HG02885 (cell line): Measurements from ENCODE around the gene PIK3R5.

ENCODE experiments used
- ATAC-seq: cut with Tn5 transposase; IDR thresholded peaks from one replicate; pipeline ENCODE4 v1.9.1; 2021; ENCODE audit warnings: mild to moderate bottlenecking; ENCODE audit not compliant: unreplicated experiment, poor library complexity

PIK3R5 gene

GRCh38 chr17:8928347-8928746 lies 37.2 kb downstream of the PIK3R5 start:
- ATAC-seq = no peak

- no peak for ATAC-seq
Measured at GRCh38 chr17:8927395-8927794, 38.1 kb downstream of the PIK3R5 start.

DNA sequence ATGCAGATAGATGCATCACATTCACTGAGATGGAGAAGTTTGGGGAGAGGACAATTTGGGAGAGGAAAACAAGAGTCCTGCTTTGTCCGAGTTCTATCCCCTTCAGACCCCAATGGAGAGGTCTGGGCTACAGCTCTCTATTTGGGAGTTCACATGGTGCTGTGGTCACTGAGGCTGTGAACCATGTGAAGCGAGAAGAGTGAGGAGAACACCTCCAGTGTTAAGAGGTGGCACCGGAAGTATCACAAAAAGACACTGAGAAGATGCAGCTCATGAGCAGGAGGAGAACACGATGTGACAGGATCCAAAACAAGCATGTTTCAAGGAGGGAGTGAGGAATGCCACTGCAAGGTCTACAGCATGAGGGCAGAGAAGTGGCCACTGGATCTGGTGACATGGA lies 39.7 kb downstream of the PIK3R5 start:
- ATAC-seq = no peak

DNA sequence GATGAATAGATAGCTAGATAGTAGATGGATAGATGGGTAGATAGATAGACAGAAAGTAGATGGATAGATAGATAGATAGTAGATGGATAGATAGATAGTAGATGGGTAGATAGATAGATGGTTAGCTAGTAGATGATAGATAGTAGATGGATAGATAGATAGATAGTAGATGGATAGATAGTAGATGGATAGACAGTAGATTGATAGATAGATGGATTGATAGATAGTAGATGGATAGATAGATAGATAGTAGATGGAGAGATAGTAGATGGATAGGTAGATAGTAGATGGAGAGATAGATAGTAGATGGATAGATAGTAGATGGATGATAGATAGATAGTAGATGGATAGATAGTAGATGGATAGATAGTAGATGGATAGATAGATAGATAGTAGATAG lies 40.4 kb downstream of the PIK3R5 start:
- no peak for ATAC-seq

DNA sequence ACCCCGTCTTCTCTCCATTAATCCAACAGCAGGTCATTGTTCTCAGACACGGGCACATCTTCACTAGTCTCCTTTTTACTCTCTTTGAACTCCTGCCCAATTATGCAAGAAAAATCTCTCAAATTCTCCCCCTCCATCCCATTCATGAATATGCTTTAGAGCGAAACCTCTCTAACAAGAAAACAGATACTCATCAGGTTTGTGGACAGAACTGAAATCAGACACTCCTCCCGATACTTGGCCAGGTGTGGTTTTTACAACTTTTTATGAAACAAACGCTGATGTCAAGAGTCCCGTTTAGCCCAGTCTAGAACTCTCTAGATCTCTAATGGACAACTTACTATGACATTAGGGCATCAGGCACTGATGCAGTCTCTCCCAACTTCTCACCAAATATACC lies 40.9 kb downstream of the PIK3R5 start:
- no peak for ATAC-seq

GRCh38 chr17:8923762-8924161 lies 41.7 kb downstream of the PIK3R5 start:
- ATAC-seq = no peak

- no peak for ATAC-seq
Measured at GRCh38 chr17:8922928-8923327, 42.6 kb downstream of the PIK3R5 start.

DNA sequence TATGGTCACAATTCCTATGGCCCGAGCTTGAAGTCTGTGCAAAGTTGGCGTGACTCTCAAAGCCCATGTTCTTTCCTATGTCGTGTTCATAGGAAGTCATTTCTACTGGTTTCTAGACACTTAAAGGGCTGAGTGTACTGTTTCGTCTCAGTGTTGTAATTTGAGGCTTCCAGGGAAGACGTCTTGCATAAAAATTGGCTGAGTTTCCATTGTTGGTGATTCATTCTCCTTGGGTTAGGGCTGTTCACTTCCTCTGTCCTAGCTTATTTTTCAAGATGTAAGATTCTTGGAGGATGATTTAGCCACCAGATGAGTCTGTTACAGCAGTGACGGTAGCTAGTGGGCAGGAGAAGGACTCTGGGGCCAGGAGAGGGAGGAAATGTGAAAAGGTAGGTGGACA lies 43.1 kb downstream of the PIK3R5 start:
- ATAC-seq = no peak

DNA sequence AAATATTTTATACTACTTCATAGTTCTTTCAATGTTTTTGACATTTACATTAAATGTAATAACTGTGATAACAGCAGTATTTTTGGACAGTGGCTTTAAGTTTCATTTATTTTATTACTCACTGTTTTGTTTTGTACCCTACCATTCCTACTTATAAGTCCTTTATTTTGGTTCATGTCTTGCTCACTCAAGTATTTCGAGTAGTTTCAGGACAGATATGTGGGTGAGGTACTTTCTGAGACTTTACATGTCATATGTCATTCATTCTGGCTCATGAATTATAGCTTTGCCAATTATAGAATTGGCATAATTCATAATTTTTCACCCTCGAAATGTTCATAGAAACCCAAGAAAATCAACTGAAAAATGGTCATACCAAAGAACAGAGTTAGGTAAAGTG lies 44.4 kb downstream of the PIK3R5 start:
- no peak for ATAC-seq

- ATAC-seq = no peak
Measured at GRCh38 chr17:8918807-8919465, 46.6 kb downstream of the PIK3R5 start.

GRCh38 chr17:8916466-8916865 lies 49.0 kb downstream of the PIK3R5 start:
- no peak for ATAC-seq

DNA sequence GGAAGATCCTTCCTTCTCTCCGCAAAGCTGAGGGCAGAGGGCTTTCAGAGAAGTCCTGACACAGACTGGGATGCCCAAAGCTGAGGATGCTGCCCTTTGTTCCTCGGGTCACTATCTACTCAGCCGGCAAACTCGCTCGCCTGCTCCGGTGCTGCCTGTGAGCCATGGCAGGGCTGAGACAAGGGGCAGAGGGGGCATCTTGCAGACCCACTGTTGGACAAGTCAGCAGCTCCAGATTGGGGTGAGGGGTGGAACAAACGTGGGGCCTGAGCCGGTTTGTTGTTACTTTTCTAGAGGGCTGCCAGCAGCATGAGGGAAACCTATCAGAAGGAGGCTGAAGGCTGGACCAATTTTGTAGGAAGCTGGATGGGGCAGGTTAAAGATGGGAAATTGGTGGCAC lies 51.0 kb downstream of the PIK3R5 start:
- no peak for ATAC-seq

GRCh38 chr17:8913879-8914278 lies 51.6 kb downstream of the PIK3R5 start:
- ATAC-seq = no peak

GRCh38 chr17:8913091-8913490 lies 52.4 kb downstream of the PIK3R5 start:
- no peak for ATAC-seq

DNA sequence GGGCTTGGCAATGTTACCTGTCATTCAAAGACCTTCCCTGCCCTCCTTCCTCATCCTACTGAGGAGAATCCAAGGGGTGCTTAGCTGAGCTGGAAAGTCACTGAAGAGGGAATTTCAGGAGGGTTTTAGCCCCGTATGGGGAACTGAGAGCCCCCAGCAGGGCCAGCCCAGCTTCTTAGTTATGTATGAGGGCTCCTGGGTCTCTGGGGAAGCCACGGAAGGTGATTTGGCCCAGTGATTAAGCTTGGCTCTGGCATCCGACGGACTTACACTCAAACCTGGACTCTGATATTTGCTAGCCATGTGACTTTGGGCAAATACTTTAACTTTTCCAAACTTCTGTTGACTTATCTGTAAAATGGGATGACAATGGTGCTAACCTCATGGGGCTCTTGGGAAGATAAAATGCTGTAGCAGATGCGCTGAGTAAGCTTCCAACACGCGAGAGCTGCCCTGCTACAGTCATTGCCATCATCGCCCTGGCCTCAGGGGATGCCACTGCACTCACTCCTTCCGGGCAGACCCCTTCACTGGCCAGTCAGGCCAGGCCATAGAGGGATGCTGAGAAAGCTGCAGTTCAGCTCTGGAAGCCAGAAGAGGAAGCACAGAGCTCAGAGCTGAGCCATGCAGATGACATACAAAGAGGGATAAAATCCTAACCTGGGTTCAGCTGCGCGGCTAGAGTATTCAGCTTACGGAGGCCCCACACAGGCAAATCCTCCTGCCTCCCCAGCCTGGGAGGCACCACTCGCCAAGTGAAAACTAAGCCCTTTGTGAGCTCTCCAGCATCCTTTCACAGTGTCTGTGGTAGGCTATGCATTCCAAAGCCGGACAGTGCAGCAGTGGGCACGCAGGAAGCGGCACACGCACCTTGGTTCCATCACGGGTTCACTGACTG lies 53.2 kb downstream of the PIK3R5 start:
- no peak for ATAC-seq

DNA sequence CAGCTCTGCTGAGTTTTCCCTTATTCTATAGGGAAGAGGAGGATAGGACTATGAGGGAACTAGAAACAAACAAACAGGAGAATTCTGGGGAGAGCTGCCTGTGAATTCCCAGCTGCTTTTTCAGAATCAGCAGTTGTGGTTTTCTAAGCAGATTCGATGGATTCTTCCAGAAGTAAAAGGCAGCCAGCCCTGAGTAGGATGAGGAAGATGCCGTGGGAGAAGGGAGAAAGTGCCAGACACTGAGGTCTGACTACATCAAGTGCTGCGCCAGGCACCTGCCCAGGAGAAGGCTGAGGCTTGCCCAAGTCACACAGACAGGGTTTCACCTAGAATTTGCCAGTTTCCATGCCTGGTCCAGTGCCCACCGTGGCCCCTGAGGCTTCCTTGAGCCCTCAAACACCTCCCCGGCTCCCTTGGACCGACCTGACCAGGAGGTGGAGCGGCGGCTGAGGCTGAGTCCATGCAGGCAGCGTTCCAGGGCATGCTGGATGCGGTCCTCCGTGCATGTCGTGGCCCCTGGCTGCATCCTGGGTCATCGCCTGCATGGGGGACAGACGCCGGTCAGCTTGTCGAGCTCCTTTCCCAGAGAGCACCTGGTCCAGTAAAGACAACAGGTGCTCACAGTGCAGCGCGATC lies 54.4 kb downstream of the PIK3R5 start:
- ATAC-seq = no peak

DNA sequence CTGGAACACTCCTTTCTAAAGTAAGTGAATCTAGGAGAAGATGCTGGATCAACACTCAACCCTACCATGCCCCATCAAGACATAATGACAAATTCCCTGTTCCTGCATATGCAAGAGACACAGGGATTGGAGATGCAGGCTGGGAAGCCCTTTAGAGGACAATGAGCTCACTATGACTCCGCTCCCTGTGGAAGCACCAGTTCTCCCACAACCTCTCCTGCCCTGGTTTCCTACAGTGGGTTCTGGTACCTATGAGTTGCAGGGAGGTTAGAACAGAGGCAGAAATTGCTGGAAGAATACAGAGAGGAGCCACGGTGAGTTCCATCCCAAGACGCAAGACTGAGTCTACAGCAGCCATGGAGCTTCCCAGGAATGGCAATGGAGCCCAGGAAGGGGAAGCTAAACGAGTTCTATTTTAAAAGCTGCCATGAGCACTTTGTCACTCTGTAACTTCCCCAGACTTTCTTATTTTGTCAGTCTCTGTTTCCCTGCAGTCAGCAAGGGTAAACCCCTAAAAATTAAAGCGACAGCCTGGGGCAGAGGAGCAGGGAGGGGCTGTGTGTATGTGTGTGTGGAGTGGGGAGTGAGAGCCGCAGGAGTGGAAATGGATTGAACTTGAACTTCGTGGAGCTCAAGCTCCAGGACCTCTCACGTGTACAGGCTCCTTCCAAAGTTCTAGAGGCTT lies 55.8 kb downstream of the PIK3R5 start:
- no peak for ATAC-seq

DNA sequence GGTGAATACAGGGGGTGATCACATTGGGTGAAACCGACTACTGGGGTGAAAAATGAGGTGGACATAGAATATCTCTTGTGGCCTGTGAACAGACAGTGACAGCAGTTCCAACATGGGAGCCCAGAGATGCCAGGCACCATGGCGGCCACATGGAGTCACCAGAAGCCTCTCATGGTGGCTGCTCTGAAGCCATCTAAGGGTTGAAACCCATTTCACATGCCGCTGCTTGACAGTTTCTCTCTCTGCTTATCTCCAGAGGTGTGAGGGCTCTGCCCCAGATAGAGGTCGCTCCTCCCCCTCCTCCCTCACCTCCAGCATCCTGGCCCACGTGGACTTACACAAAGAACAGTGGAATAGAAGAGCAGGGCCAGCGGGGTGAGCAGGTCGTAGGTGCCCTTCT lies 60.2 kb downstream of the PIK3R5 start:
- no peak for ATAC-seq

DNA sequence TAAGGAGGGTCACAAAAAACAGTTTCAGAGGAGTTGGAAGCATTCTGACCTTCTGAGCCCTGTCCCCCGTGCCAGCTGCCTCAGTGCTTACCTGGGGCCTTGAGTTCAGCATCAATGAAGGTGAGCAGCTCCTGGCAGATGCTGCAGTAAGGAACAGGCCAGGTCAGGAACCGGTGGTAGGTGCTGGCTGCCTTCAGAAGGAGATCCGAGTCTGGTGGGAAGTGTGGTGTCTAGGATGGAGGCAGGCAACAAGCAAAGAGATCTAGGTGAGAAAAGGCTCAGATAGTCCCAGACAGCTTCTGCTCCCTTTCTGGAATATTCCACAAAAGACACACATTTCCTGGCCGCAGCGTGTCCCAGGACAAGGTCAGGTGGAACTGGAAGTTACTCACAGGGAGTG lies 60.8 kb downstream of the PIK3R5 start:
- no peak for ATAC-seq

DNA sequence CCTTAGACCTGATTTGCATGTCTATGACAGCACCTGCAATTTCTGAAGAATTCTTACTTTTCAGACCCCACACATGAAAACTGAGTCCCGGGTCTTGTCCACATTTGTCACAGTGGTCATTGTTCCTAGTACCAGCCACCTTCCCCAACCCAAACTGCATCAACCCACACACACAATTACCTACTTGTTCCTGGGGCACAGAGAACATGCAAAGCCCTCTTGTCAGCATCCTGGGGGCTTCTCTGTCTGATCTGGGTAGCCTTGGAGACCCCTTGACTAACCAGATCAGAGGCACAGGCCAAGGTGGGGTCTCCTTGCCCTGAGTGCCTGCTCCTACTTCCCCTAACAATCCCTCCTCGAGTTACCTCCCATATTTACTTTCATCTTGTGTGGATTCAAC lies 61.3 kb downstream of the PIK3R5 start:
- no peak for ATAC-seq
